Dendritic cell treated with granulocyte-macrophage colony-stimulating factor and Interleukin-4, amounts not matched to agents 40 ng/mL and 50 ng/mL, for 4 days (primary cell): ENCODE results near the gene FAT1.
"Not testable (repeated sequence)": the region's sequence is repeated elsewhere in the genome, so short reads cannot be mapped to it uniquely, and the experiment has no call there.

Experiments used
- H3K27ac Mint-ChIP-seq: one replicate; pipeline ENCODE4 v1.8.0; 2022; ENCODE audit warnings: mild to moderate bottlenecking, mixed read lengths
- H3K27me3 Mint-ChIP-seq: one replicate; pipeline ENCODE4 v1.8.0; 2022; ENCODE audit warnings: mild to moderate bottlenecking, mixed read lengths
- H3K36me3 Mint-ChIP-seq: one replicate; pipeline ENCODE4 v1.8.0; 2022; ENCODE audit warnings: low read depth, mixed read lengths
- H3K4me1 Mint-ChIP-seq: one replicate; pipeline ENCODE4 v1.8.0; 2022; ENCODE audit warnings: low read depth, mixed read lengths
- H3K4me3 Mint-ChIP-seq: one replicate; pipeline ENCODE4 v1.8.0; 2022; ENCODE audit warnings: mild to moderate bottlenecking, moderate library complexity, mixed read lengths
- H3K9me3 Mint-ChIP-seq: one replicate; pipeline ENCODE4 v1.8.0; 2022; ENCODE audit warnings: mixed read lengths
- intact Hi-C: fragments of 100-400 bp; cut with micrococcal nuclease; formaldehyde crosslinking; loops from one replicate; pipeline ENCODE4 v1.15.0; 2022

Gene FAT1

DNA sequence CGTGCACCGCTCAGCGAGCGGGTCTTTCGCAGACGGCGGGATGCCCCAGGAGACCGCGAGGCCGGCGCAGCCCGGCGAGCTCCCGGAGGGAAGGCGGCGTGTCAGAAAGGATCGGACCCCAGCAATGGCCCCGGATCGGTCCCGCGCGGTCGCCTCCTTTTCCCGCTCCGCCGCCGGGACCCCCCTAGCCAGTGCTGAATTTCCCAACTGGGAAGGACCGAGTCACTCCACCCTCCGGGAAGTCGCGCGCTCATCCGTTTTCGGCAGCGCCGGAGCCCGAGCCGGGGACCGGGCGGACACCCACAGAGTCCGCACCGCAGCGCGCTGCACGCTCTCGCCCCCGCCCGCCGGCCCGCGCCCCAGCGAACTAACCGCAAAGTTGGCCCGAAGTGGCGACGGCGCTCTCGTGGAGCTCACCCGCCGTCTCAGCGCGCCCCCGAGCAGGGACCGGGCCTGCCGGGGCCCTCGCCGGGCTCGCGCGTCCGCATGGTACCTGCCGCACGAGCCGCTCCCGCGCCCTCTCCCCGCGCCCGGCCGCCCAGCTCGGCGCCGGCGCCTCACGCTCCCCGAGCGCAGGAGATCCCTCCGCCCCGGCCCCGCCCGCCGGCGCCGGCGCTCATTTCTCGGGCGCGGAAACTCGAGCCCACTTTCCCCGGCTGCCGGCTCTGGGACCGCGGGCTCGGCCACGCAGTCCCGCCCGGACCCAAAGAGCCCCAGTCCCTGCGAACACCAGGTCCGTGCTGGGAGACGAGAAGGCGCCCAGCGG lies at the start of gene FAT1:
Gene FAT1, minus strand, starts transcription at position 565 of the 766 bp plus-strand sequence. CDS start 14,029 bp downstream, outside the sequence.
- Mint-ChIP-seq H3K27ac (no peak within 1 kb of the TSS), H3K9me3 (no peaks in the 10 kb centered on the region), H3K4me3 (peak within 1 kb of the TSS; percentile 61), H3K27me3 (peaks cover 64% of the 10 kb centered on the region), H3K36me3 (no peaks in the 10 kb centered on the region), H3K4me1 (no peaks in the 10 kb centered on the region)
- intact Hi-C loops, result no loop called here

- Mint-ChIP-seq H3K4me3 (no peak overlapping the region), H3K4me1 (no peaks in the 10 kb centered on the region), H3K9me3 (no peaks in the 10 kb centered on the region), H3K27me3 (no peaks in the 10 kb centered on the region), H3K27ac (no peak overlapping the region), H3K36me3 (no peaks in the 10 kb centered on the region)
- intact Hi-C loops, result no loop called here
Observed at GRCh38 chr4:186772936-186773487, 49.4 kb upstream of the FAT1 start.

DNA sequence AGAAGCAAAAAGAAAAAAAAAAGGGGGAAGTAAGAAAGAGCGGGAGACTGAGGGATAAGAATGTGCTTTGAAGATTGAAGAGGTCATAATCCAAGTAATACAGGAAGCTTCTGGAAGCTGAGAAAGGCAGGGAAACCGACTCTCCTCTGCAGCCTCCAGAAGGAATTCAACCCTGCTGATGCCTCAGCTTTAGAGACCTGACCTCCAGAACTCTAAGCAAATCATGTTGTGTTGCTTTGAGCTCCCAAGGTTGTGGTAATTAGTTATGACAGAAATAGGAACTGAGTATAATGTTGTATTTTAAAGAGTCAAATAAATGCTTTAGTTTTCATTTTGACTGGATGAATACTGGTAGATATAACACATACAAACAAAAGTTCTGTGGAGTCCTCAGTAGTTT lies 48.0 kb upstream of the FAT1 start:
- intact Hi-C loops, result no loop called here
- H3K36me3 Mint-ChIP-seq, result no peaks in the 10 kb centered on the region
- no peak overlapping the region for H3K4me3 Mint-ChIP-seq
- H3K4me1 Mint-ChIP-seq, result no peaks in the 10 kb centered on the region
- no peak overlapping the region for H3K27ac Mint-ChIP-seq
- no peaks in the 10 kb centered on the region for H3K9me3 Mint-ChIP-seq
- H3K27me3 Mint-ChIP-seq, result no peaks in the 10 kb centered on the region

GRCh38 chr4:186770481-186771175 lies 47.0 kb upstream of the FAT1 start:
- no peaks in the 10 kb centered on the region for H3K27me3 Mint-ChIP-seq
- H3K36me3 Mint-ChIP-seq, result no peaks in the 10 kb centered on the region
- no peak overlapping the region for H3K4me3 Mint-ChIP-seq
- intact Hi-C loops, result no loop called here
- no peak overlapping the region for H3K27ac Mint-ChIP-seq
- no peaks in the 10 kb centered on the region for H3K4me1 Mint-ChIP-seq
- H3K9me3 Mint-ChIP-seq, result no peaks in the 10 kb centered on the region

- H3K4me3 Mint-ChIP-seq, result no peak overlapping the region
- intact Hi-C loops, result no loop called here
- H3K27ac Mint-ChIP-seq, result no peak overlapping the region
- H3K9me3 Mint-ChIP-seq, result no peaks in the 10 kb centered on the region
- no peaks in the 10 kb centered on the region for H3K4me1 Mint-ChIP-seq
- no peaks in the 10 kb centered on the region for H3K27me3 Mint-ChIP-seq
- no peaks in the 10 kb centered on the region for H3K36me3 Mint-ChIP-seq
Observed at GRCh38 chr4:186767794-186768193, 44.1 kb upstream of the FAT1 start.

DNA sequence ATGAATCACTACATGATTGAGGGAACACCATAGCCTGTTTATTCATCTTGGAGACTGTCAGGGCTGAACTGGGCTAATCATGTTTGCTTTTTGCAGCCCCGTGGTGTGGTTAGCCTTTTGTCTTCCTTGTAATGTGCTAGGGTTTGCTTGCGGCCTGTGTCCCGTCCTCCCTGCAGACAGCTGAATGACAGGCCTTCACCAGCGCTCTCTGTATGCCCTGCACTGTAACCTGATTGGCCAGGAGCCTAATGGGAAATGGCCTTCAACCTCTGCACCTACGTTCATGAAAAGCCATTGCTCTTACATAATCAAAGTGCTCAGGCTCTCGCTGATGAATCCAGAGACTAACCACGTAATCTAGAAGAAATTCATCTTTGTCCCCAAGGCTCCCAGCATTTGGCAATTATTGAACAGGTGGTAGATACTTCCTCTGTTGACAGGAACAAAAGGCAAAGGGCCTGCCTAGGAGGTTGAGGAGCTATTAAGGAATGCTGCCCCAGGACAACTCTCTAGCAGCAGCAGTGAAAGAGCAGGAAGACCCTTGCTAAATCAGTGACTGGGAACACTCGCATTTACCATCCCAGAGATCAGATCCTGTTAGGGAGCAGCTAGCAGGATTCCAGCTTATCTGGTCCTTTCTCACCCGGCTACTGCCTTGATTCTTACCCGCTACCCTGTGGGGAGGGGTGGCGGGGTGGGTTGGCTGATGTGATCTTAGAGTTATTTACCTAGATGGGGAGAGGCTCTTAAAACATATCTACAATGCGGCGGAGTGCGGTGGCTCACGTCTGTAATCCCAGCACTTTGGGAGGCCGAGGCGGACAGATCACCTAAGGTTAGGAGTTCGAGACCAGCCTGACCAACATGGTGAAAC lies 42.3 kb upstream of the FAT1 start:
- H3K4me3 Mint-ChIP-seq, result no peak overlapping the region
- no peak overlapping the region for H3K27ac Mint-ChIP-seq
- no peaks in the 10 kb centered on the region for H3K27me3 Mint-ChIP-seq
- H3K9me3 Mint-ChIP-seq, result no peaks in the 10 kb centered on the region
- intact Hi-C loops, result no loop called here
- no peaks in the 10 kb centered on the region for H3K4me1 Mint-ChIP-seq
- no peaks in the 10 kb centered on the region for H3K36me3 Mint-ChIP-seq

GRCh38 chr4:186765138-186765537 lies 41.5 kb upstream of the FAT1 start:
- intact Hi-C loops, result no loop called here
- Mint-ChIP-seq H3K27me3 (no peaks in the 10 kb centered on the region), H3K4me3 (no peak overlapping the region), H3K4me1 (no peaks in the 10 kb centered on the region), H3K9me3 (no peaks in the 10 kb centered on the region), H3K36me3 (no peaks in the 10 kb centered on the region), H3K27ac (no peak overlapping the region)

- intact Hi-C loops, result no loop called here
- no peaks in the 10 kb centered on the region for H3K27me3 Mint-ChIP-seq
- H3K4me1 Mint-ChIP-seq, result no peaks in the 10 kb centered on the region
- H3K36me3 Mint-ChIP-seq, result no peaks in the 10 kb centered on the region
- peaks cover 2% of the 10 kb centered on the region for H3K9me3 Mint-ChIP-seq
- no peak overlapping the region for H3K4me3 Mint-ChIP-seq
- H3K27ac Mint-ChIP-seq, result no peak overlapping the region
Observed at GRCh38 chr4:186764457-186764856, 40.8 kb upstream of the FAT1 start.

DNA sequence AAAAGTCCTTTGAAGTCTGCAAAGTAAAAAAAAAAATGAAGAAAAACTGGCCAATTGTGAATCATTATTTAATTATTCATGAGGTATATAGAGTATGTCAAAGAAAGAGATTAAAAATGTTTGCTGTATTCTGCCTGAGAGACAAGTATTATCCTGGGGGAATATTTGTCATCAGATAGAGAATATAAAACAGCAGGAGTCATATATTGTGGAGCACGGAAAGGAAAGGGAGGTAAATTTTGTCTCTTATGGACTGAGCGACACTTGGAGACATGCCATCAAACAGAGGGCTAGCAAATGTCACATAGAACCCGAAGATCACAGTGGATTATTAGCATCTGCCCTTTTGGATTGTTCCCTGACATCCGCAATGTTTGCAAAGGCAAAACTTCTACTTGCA lies 39.2 kb upstream of the FAT1 start:
- Mint-ChIP-seq H3K36me3 (no peaks in the 10 kb centered on the region), H3K4me3 (no peak overlapping the region), H3K4me1 (no peaks in the 10 kb centered on the region), H3K9me3 (peaks cover 17% of the 10 kb centered on the region), H3K27me3 (no peaks in the 10 kb centered on the region), H3K27ac (no peak overlapping the region)
- intact Hi-C loops, result no loop called here

DNA sequence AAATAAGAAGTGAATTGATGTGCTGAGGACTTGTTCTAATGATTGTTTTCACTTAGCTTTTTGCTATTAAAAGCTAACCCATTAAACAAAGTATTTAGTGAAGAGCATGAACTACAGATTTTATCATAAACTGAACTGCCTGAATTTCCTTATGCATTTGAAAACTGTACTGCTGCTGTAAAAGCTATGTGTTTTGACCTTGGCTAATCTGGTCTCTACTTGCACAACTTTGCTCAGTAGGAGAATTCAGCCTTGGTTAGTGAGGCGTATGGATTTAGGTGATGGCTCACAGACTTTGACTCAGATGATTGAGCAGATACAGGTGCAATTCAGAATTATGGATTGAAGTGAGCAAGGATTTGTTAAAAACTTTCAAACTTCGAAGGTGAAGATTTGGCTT lies 38.7 kb upstream of the FAT1 start:
- H3K4me3 Mint-ChIP-seq, result no peak overlapping the region
- peaks cover 22% of the 10 kb centered on the region for H3K9me3 Mint-ChIP-seq
- H3K27me3 Mint-ChIP-seq, result no peaks in the 10 kb centered on the region
- intact Hi-C loops, result no loop called here
- no peaks in the 10 kb centered on the region for H3K36me3 Mint-ChIP-seq
- H3K27ac Mint-ChIP-seq, result no peak overlapping the region
- H3K4me1 Mint-ChIP-seq, result no peaks in the 10 kb centered on the region

GRCh38 chr4:186761956-186762355 lies 38.3 kb upstream of the FAT1 start:
- H3K4me1 Mint-ChIP-seq, H3K27ac Mint-ChIP-seq, H3K4me3 Mint-ChIP-seq, intact Hi-C loops, H3K36me3 Mint-ChIP-seq, H3K27me3 Mint-ChIP-seq: not testable (repeated sequence)
- H3K9me3 Mint-ChIP-seq, result peaks cover 26% of the 10 kb centered on the region

GRCh38 chr4:186761393-186761792 lies 37.7 kb upstream of the FAT1 start:
- intact Hi-C loops, result no loop called here
- Mint-ChIP-seq H3K27ac (no peak overlapping the region), H3K36me3 (no peaks in the 10 kb centered on the region), H3K27me3 (no peaks in the 10 kb centered on the region), H3K9me3 (peaks cover 31% of the 10 kb centered on the region), H3K4me3 (no peak overlapping the region), H3K4me1 (no peaks in the 10 kb centered on the region)

DNA sequence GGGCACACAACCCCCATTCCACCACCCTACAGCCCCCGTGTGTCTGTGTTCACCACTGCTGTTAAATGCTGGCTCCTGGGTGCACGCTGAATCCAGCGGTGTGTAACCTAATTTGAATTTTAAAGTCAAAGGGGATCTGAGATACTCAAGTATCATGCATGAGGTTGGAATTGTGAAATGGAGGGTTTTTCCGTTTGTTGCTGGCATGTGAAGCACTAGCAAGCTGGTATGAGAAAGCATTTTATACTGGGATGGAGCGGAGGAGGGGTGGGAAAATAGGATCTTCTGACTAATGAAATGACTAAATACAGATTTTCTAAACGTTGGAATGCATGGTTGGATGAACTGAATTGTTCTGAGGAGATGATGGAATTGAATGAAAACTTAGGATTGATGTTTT lies 36.9 kb upstream of the FAT1 start:
- Mint-ChIP-seq H3K4me3 (no peak overlapping the region), H3K36me3 (no peaks in the 10 kb centered on the region), H3K27me3 (no peaks in the 10 kb centered on the region), H3K9me3 (peaks cover 39% of the 10 kb centered on the region), H3K27ac (no peak overlapping the region), H3K4me1 (no peaks in the 10 kb centered on the region)
- intact Hi-C loops, result no loop called here

- H3K4me3 Mint-ChIP-seq, result no peak overlapping the region
- no peaks in the 10 kb centered on the region for H3K4me1 Mint-ChIP-seq
- no peak overlapping the region for H3K27ac Mint-ChIP-seq
- no peaks in the 10 kb centered on the region for H3K27me3 Mint-ChIP-seq
- H3K36me3 Mint-ChIP-seq, result no peaks in the 10 kb centered on the region
- intact Hi-C loops, result no loop called here
- peaks cover 42% of the 10 kb centered on the region for H3K9me3 Mint-ChIP-seq
Observed at GRCh38 chr4:186759990-186760389, 36.3 kb upstream of the FAT1 start.
